A549 (cell line): Measurements from ENCODE around the gene CCL4L2. TPM values are rescaled to one million over a fixed set of nuclear protein-coding genes. Genes with fewer than 3 reads are reported as not detected.

Experiments used
- ATAC-seq, 2 experiments: fragments of 200-7000 bp in 1 of 2; fragments of >200 bp in 1 of 2; cut with Nextera tagmentation in 1 of 2; cut with Tn5 transposase in 1 of 2; 3 replicates each; pipeline versions ENCODE4 v1.8.0 to v1.9.1; 2018 to 2020; ENCODE audit warnings: mild to moderate bottlenecking in 1 of 2, moderate library complexity in 1 of 2
- CTCF ChIA-PET: fragments of 300-600 bp; sonication (Branson Sonifier 250); formaldehyde crosslinking; extraction: SDS; loops from one replicate; lab custom pipeline; 2021; ENCODE audit warnings: antibody characterized with exemption, inconsistent platforms; lab: Yijun Ruan, JAX
- POLR2A ChIA-PET: fragments of 350-600 bp; formaldehyde crosslinking; extraction: SDS; loops from one replicate; lab custom pipeline; 2021; ENCODE audit warnings: antibody characterized with exemption, inconsistent platforms; lab: Yijun Ruan, JAX
- DNase-seq, 2 experiments: peaks; one replicate each; pipeline versions ENCODE4 v3.0.0 to v3.0.0-alpha.2; 2011 to 2016; ENCODE audit warnings: low read depth in 1 of 2, low spot score in 1 of 2
- FAIRE-seq: peaks from 2 replicates; lab custom pipeline; 2011; peaks lifted over from hg19 to GRCh38; lab: Jason Lieb, UNC
- H3K27ac ChIP-seq, 2 experiments: fragments of >200 bp; sonication (Bioruptor Twin); formaldehyde crosslinking; 3 replicates each; pipeline ENCODE4 v1.5.1; 2016 to 2017
- H3K4me1 ChIP-seq: fragments of >200 bp; sonication (Bioruptor Twin); formaldehyde crosslinking; 3 replicates; pipeline ENCODE4 v1.6.1; 2016
- H3K4me2 ChIP-seq: fragments of >200 bp; sonication (Bioruptor Twin); formaldehyde crosslinking; 3 replicates; pipeline ENCODE4 v1.6.1; 2016
- H3K4me3 ChIP-seq: fragments of >200 bp; sonication (Bioruptor Twin); formaldehyde crosslinking; 3 replicates; pipeline ENCODE4 v1.5.1; 2016
- H3K9me3 ChIP-seq: fragments of >200 bp; sonication (Bioruptor Twin); formaldehyde crosslinking; 3 replicates; pipeline ENCODE4 v1.6.1; 2016
- ATOH8 ChIP-seq: fragments of 250-450 bp; sonication (Bioruptor Pico); IDR thresholded peaks from 2 replicates; pipeline ENCODE4 v1.5.0; 2020; ENCODE audit warnings: low read depth, mild to moderate bottlenecking, moderate library complexity
- CBX8 ChIP-seq: fragments of 200-600 bp; sonication (generic); IDR thresholded peaks from 2 replicates; pipeline ENCODE4 v1.6.1; 2016
- CEBPB ChIP-seq, 2 experiments: fragments of >200 bp in 1 of 2; sonication (Bioruptor Twin) in 1 of 2; formaldehyde crosslinking in 1 of 2; IDR thresholded peaks; 2 replicates each; pipeline ENCODE4 v1.6.1; 2012 to 2016
- CHD4 ChIP-seq: fragments of 200-600 bp; sonication (generic); IDR thresholded peaks from 2 replicates; pipeline ENCODE4 v1.6.1; 2016; ENCODE audit warnings: antibody characterized with exemption, mild to moderate bottlenecking, borderline replicate concordance
- E2F6 ChIP-seq: IDR thresholded peaks from 2 replicates; pipeline ENCODE4 v1.6.1; 2012; ENCODE audit warnings: low read depth, borderline replicate concordance
- EHF ChIP-seq: fragments of 250-450 bp; sonication (Bioruptor Pico); IDR thresholded peaks from 2 replicates; pipeline ENCODE4 v1.5.0; 2020; ENCODE audit warnings: mild to moderate bottlenecking
- EHMT2 ChIP-seq: fragments of 200-600 bp; sonication (generic); IDR thresholded peaks from 2 replicates; pipeline ENCODE4 v1.6.1; 2016; ENCODE audit warnings: antibody characterized with exemption, low read depth, mild to moderate bottlenecking, moderate library complexity
- ELK1 ChIP-seq: fragments of 150-350 bp; IDR thresholded peaks from 2 replicates; pipeline ENCODE4 v1.6.1; 2014; ENCODE audit warnings: low read depth, mild to moderate bottlenecking, low read length
- FOXS1 ChIP-seq: fragments of 250-450 bp; sonication (Bioruptor Pico); IDR thresholded peaks from 2 replicates; pipeline ENCODE4 v1.5.0; 2020; ENCODE audit warnings: mild to moderate bottlenecking, moderate library complexity
- GATA3 ChIP-seq: IDR thresholded peaks from 2 replicates; pipeline ENCODE4 v1.6.1; 2012; ENCODE audit warnings: borderline replicate concordance
- HDAC2 ChIP-seq: fragments of 200-600 bp; sonication (generic); IDR thresholded peaks from 2 replicates; pipeline ENCODE4 v1.6.1; 2016
- HES2 ChIP-seq: fragments of >200 bp; sonication (Bioruptor Twin); formaldehyde crosslinking; IDR thresholded peaks from 2 replicates; pipeline ENCODE4 v1.6.1; 2016
- HOXA7 ChIP-seq: fragments of 250-450 bp; sonication (Bioruptor Pico); IDR thresholded peaks from 2 replicates; pipeline ENCODE4 v1.5.0; 2020; ENCODE audit warnings: mild to moderate bottlenecking, moderate library complexity
- HOXB13 ChIP-seq: fragments of 250-450 bp; sonication (Bioruptor Pico); IDR thresholded peaks from 2 replicates; pipeline ENCODE4 v1.5.0; 2020; ENCODE audit warnings: low read depth, mild to moderate bottlenecking, moderate library complexity
- MAZ ChIP-seq: fragments of 150-350 bp; IDR thresholded peaks from 2 replicates; pipeline ENCODE4 v1.6.1; 2014; ENCODE audit warnings: antibody characterized with exemption, low read depth, low read length, borderline replicate concordance
- NFE2L2 ChIP-seq: fragments of 150-350 bp; conservative IDR thresholded peaks from 2 replicates; pipeline ENCODE4 v1.6.1; 2014; ENCODE audit warnings: low read length
- NPAS2 ChIP-seq: fragments of 250-450 bp; sonication (Bioruptor Pico); IDR thresholded peaks from 2 replicates; pipeline ENCODE4 v1.8.0; 2022; ENCODE audit warnings: mild to moderate bottlenecking, moderate library complexity, borderline replicate concordance
- POLR2AphosphoS2 ChIP-seq: conservative IDR thresholded peaks from 2 replicates; pipeline ENCODE4 v1.6.1; 2012; ENCODE audit warnings: low read length, improper control_type of control experiment, inconsistent platforms
- RFX5 ChIP-seq: fragments of 450-650 bp; IDR thresholded peaks from 2 replicates; pipeline ENCODE4 v1.7.1; 2014; ENCODE audit warnings: antibody characterized with exemption, mild to moderate bottlenecking, moderate library complexity
- SMC3 ChIP-seq: fragments of >200 bp; sonication (Bioruptor Twin); formaldehyde crosslinking; IDR thresholded peaks from 3 replicates; pipeline ENCODE4 v1.6.1; 2018; ENCODE audit warnings: inconsistent platforms
- SREBF2 ChIP-seq: fragments of 450-650 bp; IDR thresholded peaks from 2 replicates; pipeline ENCODE4 v1.6.1; 2014; ENCODE audit warnings: mild to moderate bottlenecking, moderate library complexity
- USF2 ChIP-seq: fragments of 450-650 bp; IDR thresholded peaks from 2 replicates; pipeline ENCODE4 v1.6.1; 2014; ENCODE audit warnings: antibody characterized with exemption
- ZFP36 ChIP-seq: fragments of 450-650 bp; IDR thresholded peaks from 2 replicates; pipeline ENCODE4 v1.6.1; 2014; ENCODE audit warnings: borderline replicate concordance; ENCODE audit not compliant: partially characterized antibody
- WGBS: methylation state at CpG from one replicate; pipeline ENCODE4 v1.1.6; 2017; ENCODE audit errors: missing lambda C conversion rate; 5-methylcytosine and 5-hydroxymethylcytosine counted together
- polyA plus RNA-seq, 4 experiments: library from polyadenylated mRNA; depleted of rRNA in 3 of 4; stranded (reverse); fragments of >200 nt; fragmentation: RNase III in 1 of 4; extraction: RNeasy Plus Mini Kit Qiagen cat#74134 plus additional on column Dnase treatment in 1 of 4; gene quantifications; 2 replicates in 3 of 4; 3 replicates in 1 of 4; pipeline ENCODE4 v1.2.3, GENCODE V29; 2011 to 2017

CCL4L2 gene
- polyA plus RNA-seq, 2 of the 4 experiments (the other 2 are of a cell fraction): not detected

GRCh38 chr17:36203335-36203734, 7.5 kb upstream of the CCL4L2 start (continued):
- no peak for TF ChIP-seq POLR2AphosphoS2
- TF ChIP-seq USF2: no peak
- no peak for TF ChIP-seq CHD4
- no peak for TF ChIP-seq CBX8
- TF ChIP-seq NFE2L2: no peak
- TF ChIP-seq, all 56 proteins: peak for 0

GRCh38 chr17:36204724-36205500, 6.0 kb upstream of the CCL4L2 start:
- WGBS: 66% methylated on average over 7 of the region's 7 CpGs
- DNase-seq: no peak
- Histone ChIP-seq H3K9me3 (no peaks in the 10 kb centered on the region), H3K4me2 (no peak overlapping the region), H3K27ac (no peak overlapping the region), H3K4me3 (no peak overlapping the region), H3K4me1 (no peaks in the 10 kb centered on the region)
- TF ChIP-seq E2F6: no peak
- no peak for TF ChIP-seq HOXB13 (CRISPR knock-in tag)
- no peak for TF ChIP-seq ATOH8 (CRISPR knock-in tag)
- TF ChIP-seq HDAC2: no peak
- no peak for TF ChIP-seq ZFP36
- no peak for TF ChIP-seq HES2
- no peak for TF ChIP-seq EHF
- TF ChIP-seq EHMT2: no peak
- TF ChIP-seq SMC3: no peak
- no peak for TF ChIP-seq FOXS1
- no peak for TF ChIP-seq GATA3
- no peak for TF ChIP-seq CEBPB (IDR thresholded peaks at IDR 0.05)
- no peak for TF ChIP-seq NPAS2 (CRISPR knock-in tag)
- no peak for TF ChIP-seq MAZ
- TF ChIP-seq SREBF2: no peak
- TF ChIP-seq RFX5: no peak
- no peak for TF ChIP-seq ELK1
- TF ChIP-seq HOXA7 (CRISPR knock-in tag): no peak
- ChIA-PET CTCF (interaction anchor here (1.7 kb wide), 1 partner anchor 56 kb away, joined by 6 read pairs; no protein-coding TSS in a partner anchor), POLR2A (no interaction called here)
- no peak for FAIRE-seq
- ATAC-seq: no peak
